Activated naive CD4-positive, alpha-beta T cell treated with anti-CD3 and anti-CD28 coated beads for 36 hours (primary cell): ENCODE data around the gene TRERF1. TPM values are rescaled to one million over a fixed set of nuclear protein-coding genes. Genes with fewer than 3 reads are reported as not detected.

Experiments
- CTCF ChIA-PET: fragments of 350-600 bp; sonication (Branson Sonifier 250); formaldehyde crosslinking; loops from one replicate; lab custom pipeline; 2021; ENCODE audit warnings: antibody characterized with exemption; lab: Charles Lee
- DNase-seq: peaks from one replicate; pipeline ENCODE4 v3.0.0-alpha.2; 2020
- H3K27ac Mint-ChIP-seq: one replicate; pipeline ENCODE4 v1.8.0; 2021; ENCODE audit warnings: mild to moderate bottlenecking, mixed read lengths
- H3K27me3 Mint-ChIP-seq: one replicate; pipeline ENCODE4 v1.8.0; 2021; ENCODE audit warnings: low read depth, mixed read lengths
- H3K36me3 Mint-ChIP-seq: one replicate; pipeline ENCODE4 v1.8.0; 2021; ENCODE audit warnings: low read depth, mixed read lengths
- H3K4me1 Mint-ChIP-seq: one replicate; pipeline ENCODE4 v1.8.0; 2021; ENCODE audit warnings: low read depth, mixed read lengths
- H3K4me3 Mint-ChIP-seq: one replicate; pipeline ENCODE4 v1.8.0; 2021; ENCODE audit warnings: mild to moderate bottlenecking, moderate library complexity, mixed read lengths
- H3K9me3 Mint-ChIP-seq: one replicate; pipeline ENCODE4 v1.8.0; 2021; ENCODE audit warnings: mixed read lengths
- intact Hi-C: fragments of 100-400 bp; cut with micrococcal nuclease; formaldehyde crosslinking; loops from one replicate; pipeline ENCODE4 v1.15.1; 2023
- total RNA-seq, 2 experiments: library from RNA; stranded (reverse); gene quantifications; one replicate each; pipeline ENCODE4 v1.2.3, GENCODE V29; 2021

TRERF1 gene
- total RNA-seq, 2 experiments from 2014 or later: 6.7 to 6.9 TPM

DNA sequence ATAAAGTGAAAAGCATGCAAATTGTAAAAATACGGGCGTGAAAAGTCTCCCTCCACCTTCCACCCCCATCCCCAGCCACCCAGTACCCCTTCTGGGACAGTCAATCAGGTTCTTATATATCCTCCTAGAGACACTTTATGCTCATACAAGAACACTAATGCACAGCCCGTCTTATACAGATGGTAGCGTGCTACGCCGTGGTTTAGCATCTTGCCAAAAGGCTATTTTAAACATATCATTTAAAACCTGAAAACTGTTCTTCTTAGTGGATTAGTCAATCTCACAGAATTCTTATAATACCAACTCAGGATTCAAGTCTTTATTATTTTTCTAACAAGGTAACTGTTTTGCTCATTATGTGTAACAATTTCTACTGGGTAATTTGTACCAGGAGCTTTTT is 176.8 kb downstream of the TRERF1 start:
- Mint-ChIP-seq H3K4me1 (peaks cover 20% of the 10 kb centered on the region), H3K27me3 (no peaks in the 10 kb centered on the region), H3K27ac (no peak overlapping the region), H3K4me3 (no peak overlapping the region), H3K9me3 (no peaks in the 10 kb centered on the region), H3K36me3 (no peaks in the 10 kb centered on the region)
- no peak for DNase-seq
- CTCF ChIA-PET: interaction anchor here (1.0 kb wide), 1 partner anchor 273 kb away, joined by 3 read pairs; no protein-coding TSS in a partner anchor
- intact Hi-C loops: no loop called here

DNA sequence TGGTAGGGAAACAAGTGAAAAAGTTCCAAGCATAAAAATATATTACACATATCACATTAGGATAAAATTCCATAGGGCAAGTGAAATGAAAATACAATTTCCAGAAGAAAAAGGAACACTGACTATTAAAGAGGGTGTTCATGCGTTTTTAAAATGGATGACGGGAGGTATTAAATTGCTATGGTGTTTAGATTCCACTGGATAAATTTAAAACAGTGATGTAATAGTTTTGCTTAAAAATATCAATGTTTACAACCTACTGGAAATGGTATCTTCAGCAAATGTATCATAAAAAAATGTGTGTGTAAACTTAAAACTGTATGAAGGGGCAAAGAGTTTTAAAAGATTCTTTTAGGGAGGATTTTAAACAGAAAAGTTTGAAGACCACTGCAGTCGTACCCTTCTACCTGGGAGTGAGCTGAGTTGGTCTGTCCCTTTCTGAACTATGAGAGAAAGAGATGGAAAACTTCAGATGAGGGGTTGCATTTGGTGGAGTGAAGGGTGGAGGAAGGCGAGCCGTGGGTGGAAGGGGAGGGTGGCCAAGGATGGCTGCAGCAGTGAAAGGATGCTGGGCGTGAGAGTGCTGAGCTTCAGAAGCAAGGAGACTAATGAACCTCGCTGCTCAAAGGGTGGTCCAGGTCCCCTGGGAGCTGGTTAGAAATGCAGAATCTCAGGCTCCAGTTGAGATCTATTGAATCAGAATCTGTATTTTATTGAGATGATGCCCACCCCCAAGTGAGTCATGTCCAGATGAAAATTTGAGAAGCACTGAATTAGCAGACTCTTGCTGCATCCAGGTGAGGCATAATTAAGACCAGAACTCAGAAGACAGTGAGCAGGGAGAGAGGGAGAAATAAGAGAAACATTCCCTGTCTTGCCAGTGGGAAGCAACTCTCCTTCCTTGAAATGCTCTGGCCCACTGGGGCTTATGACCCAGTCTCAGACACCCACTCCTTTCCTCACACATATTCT is 179.6 kb downstream of the TRERF1 start:
- intact Hi-C loops: no loop called here
- Mint-ChIP-seq H3K4me1 (no peaks in the 10 kb centered on the region), H3K9me3 (no peaks in the 10 kb centered on the region), H3K36me3 (peaks cover 2% of the 10 kb centered on the region), H3K27ac (no peak overlapping the region), H3K4me3 (no peak overlapping the region), H3K27me3 (no peaks in the 10 kb centered on the region)
- no peak for DNase-seq
- CTCF ChIA-PET: interaction anchor here (1.1 kb wide), 1 partner anchor 275 kb away, joined by 6 read pairs; no protein-coding TSS in a partner anchor

DNA sequence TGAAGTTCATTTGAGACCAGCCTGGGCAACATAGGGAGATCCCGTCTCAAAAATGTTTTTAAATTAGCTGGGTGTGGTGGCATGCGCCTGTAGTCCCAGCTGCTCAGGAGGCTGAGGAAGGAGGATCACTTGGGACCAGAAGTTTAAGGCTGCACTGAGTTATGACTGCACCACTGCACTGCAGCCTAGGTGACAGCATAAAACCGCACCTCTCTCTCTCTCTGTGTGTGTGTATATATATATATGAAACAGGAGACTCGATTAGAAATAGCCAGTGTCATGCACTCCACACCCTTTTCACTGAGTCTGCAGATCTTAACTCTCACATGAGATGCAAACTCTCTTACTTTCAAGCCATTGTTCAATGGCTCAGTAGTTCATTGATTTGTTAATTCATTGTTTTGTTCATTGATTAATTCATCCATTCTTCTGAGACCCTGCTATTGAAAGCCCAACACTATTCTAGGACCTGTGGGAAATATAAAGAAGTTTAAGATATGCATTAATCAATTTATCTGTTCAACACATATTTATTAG is 181.7 kb downstream of the TRERF1 start:
- no peaks in the 10 kb centered on the region for H3K4me1 Mint-ChIP-seq

DNA sequence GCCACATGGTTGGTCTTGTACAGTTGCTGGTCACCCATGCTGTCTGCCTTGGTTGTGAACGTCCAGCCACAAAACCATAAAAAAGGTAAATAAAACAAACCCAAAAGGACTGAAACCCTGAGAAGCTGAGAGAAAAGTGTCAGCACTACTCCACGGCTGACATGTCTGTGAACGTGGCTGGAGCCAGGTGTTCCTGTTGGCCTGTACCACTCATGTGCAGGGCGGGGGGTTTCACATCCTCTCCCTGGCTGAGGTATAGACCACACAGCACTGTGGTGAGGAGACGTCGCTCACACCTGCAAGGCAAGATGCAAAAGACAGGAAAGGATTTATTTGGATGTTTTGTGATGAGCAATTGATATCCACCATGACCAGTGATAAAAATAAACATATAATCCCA is 182.2 kb downstream of the TRERF1 start:
- Mint-ChIP-seq H3K27me3 (no peaks in the 10 kb centered on the region), H3K4me3 (no peak overlapping the region), H3K9me3 (no peaks in the 10 kb centered on the region), H3K36me3 (peaks cover 2% of the 10 kb centered on the region), H3K27ac (no peak overlapping the region), H3K4me1 (no peaks in the 10 kb centered on the region)
- CTCF ChIA-PET: interaction anchor here (0.7 kb wide), 1 partner anchor 278 kb away, joined by 4 read pairs; no protein-coding TSS in a partner anchor
- intact Hi-C loops: no loop called here
- peak; percentile 26 for DNase-seq

More for the DNA sequence above, 181.7 kb downstream of the TRERF1 start:
- Mint-ChIP-seq H3K36me3 (peaks cover 2% of the 10 kb centered on the region), H3K27me3 (no peaks in the 10 kb centered on the region), H3K9me3 (no peaks in the 10 kb centered on the region), H3K4me3 (no peak overlapping the region), H3K27ac (no peak overlapping the region)
- no peak for DNase-seq
- intact Hi-C loops: no loop called here
- CTCF ChIA-PET: interaction anchor here (0.7 kb wide), 1 partner anchor 277 kb away, joined by 4 read pairs; no protein-coding TSS in a partner anchor

- no peak for DNase-seq
- Mint-ChIP-seq H3K27ac (no peak overlapping the region), H3K27me3 (no peaks in the 10 kb centered on the region), H3K4me3 (no peak overlapping the region), H3K36me3 (peaks cover 2% of the 10 kb centered on the region), H3K4me1 (no peaks in the 10 kb centered on the region), H3K9me3 (no peaks in the 10 kb centered on the region)
- CTCF ChIA-PET: interaction anchor here (0.5 kb wide), 1 partner anchor 383 kb away, joined by 7 read pairs; no protein-coding TSS in a partner anchor
- intact Hi-C loops: no loop called here
Observed at GRCh38 chr6:42268835-42269204, 182.9 kb downstream of the TRERF1 start.

DNA sequence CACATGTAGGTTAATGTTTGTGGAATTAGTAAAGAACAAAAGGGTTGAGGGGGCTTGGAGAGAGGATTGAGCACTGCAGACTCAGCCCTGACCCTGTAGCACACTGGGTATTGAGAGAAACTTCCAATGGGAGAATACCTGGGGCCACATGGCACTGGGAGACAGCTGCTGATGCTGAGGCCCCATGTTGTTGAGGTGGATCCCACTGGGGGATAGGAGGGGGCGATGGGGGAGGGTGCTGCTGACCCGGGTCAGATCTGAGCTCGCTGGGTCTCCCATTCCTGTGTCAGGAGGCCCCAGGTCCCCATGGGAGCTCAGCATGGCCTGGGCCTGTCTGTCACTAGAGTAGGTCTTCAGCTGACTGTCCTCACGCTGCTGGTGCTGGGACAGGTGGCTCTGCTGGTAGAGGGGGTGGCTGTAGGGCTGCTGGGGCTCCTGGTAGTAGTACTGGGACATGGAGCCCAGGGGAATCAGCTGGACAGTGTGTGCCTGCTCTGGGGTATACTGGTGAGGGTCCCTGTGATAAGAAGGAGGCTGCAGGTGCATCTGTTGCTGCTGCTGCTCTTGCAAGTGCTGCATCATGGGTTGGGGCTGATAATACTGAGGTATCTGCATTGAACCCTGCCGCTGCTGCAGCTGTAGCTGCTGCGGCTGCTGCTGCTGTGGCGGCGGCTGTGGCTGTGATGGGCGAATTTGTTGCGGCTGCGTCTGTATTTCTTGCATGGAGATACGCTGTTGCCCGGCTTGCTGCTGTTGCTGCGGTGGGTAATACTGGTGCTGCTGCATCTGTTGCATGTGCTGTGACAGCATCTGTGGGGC is 183.5 kb downstream of the TRERF1 start:
- DNase-seq: no peak
- no peaks in the 10 kb centered on the region for H3K4me1 Mint-ChIP-seq
- peaks cover 2% of the 10 kb centered on the region for H3K36me3 Mint-ChIP-seq
- H3K27ac Mint-ChIP-seq: no peak overlapping the region
- intact Hi-C loops: no loop called here
- H3K27me3 Mint-ChIP-seq: no peaks in the 10 kb centered on the region
- H3K9me3 Mint-ChIP-seq: no peaks in the 10 kb centered on the region
- H3K4me3 Mint-ChIP-seq: no peak overlapping the region
- CTCF ChIA-PET: interaction anchor here (1.5 kb wide), 1 partner anchor 279 kb away, joined by 6 read pairs; no protein-coding TSS in a partner anchor

GRCh38 chr6:42266538-42266937 is 185.2 kb downstream of the TRERF1 start:
- intact Hi-C loops: no loop called here
- CTCF ChIA-PET: interaction anchor here (0.8 to 8.2 kb wide), 3 partner anchors 25 to 283 kb away, joined by 3 to 99 read pairs (median 6); no protein-coding TSS in a partner anchor
- peaks cover 8% of the 10 kb centered on the region for H3K36me3 Mint-ChIP-seq
- no peaks in the 10 kb centered on the region for H3K9me3 Mint-ChIP-seq
- no peaks in the 10 kb centered on the region for H3K4me1 Mint-ChIP-seq
- no peaks in the 10 kb centered on the region for H3K27me3 Mint-ChIP-seq
- no peak for DNase-seq
- no peak overlapping the region for H3K27ac Mint-ChIP-seq
- no peak overlapping the region for H3K4me3 Mint-ChIP-seq

- CTCF ChIA-PET: interaction anchor here (8.2 kb wide), 1 partner anchor 284 kb away, joined by 99 read pairs; no protein-coding TSS in a partner anchor
- Mint-ChIP-seq H3K27ac (no peak overlapping the region), H3K9me3 (no peaks in the 10 kb centered on the region), H3K4me1 (no peaks in the 10 kb centered on the region), H3K27me3 (no peaks in the 10 kb centered on the region), H3K36me3 (peaks cover 8% of the 10 kb centered on the region), H3K4me3 (no peak overlapping the region)
- no peak for DNase-seq
- intact Hi-C loops: loop anchor here (5.0 kb wide), 1 partner anchor 267 kb away; no protein-coding TSS in a partner anchor
Observed at GRCh38 chr6:42264852-42265390, 186.8 kb downstream of the TRERF1 start.

- DNase-seq: no peak
- no peaks in the 10 kb centered on the region for H3K4me1 Mint-ChIP-seq
- CTCF ChIA-PET: interaction anchor here (1.0 to 8.2 kb wide), 2 partner anchors 12 to 285 kb away, joined by 3 to 99 read pairs; no protein-coding TSS in a partner anchor
- H3K27ac Mint-ChIP-seq: no peak overlapping the region
- no peaks in the 10 kb centered on the region for H3K27me3 Mint-ChIP-seq
- intact Hi-C loops: loop anchor here (5.0 kb wide), 1 partner anchor 268 kb away; no protein-coding TSS in a partner anchor
- peaks cover 8% of the 10 kb centered on the region for H3K36me3 Mint-ChIP-seq
- no peak overlapping the region for H3K4me3 Mint-ChIP-seq
- H3K9me3 Mint-ChIP-seq: no peaks in the 10 kb centered on the region
Observed at GRCh38 chr6:42264162-42264851, 187.4 kb downstream of the TRERF1 start.

DNA sequence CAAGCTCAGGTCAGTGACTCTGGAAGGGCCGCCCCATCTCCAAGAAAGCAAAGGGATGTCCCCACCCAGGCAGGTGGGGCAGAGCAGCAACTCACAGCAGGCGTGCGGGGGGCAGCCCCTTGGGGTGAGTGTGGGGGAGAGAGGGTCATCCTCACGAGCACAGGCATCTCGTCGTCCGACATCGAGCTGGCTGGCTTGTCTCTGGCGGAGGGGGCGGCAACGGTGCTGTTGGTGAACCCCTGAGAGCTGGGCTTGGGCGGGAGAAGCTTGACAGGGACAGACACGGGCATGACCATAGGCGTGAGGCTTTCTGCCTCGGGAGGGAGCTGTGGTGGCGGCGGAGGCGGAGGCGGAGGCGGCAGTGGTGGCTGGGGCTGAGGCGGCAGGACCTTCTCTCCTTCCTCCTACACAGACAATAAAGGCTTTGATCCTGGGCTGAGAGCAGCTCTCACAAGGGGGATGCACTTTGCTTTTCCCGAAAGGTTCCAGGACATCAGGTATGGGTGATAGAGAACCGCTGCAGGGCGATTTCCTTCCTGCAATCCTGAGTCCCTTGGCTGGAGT is 188.5 kb downstream of the TRERF1 start:
- H3K36me3 Mint-ChIP-seq: peaks cover 8% of the 10 kb centered on the region
- H3K27me3 Mint-ChIP-seq: no peaks in the 10 kb centered on the region
- H3K27ac Mint-ChIP-seq: no peak overlapping the region
- no peak overlapping the region for H3K4me3 Mint-ChIP-seq
- H3K4me1 Mint-ChIP-seq: no peaks in the 10 kb centered on the region
- intact Hi-C loops: loop anchor here (5.0 kb wide), 1 partner anchor 269 kb away; no protein-coding TSS in a partner anchor
- CTCF ChIA-PET: interaction anchor here (1.0 to 8.2 kb wide), 2 partner anchors 14 to 286 kb away, joined by 3 to 99 read pairs; no protein-coding TSS in a partner anchor
- no peaks in the 10 kb centered on the region for H3K9me3 Mint-ChIP-seq
- DNase-seq: no peak
